Stimulated activated CD8-positive, alpha-beta memory T cell treated with anti-CD3 and anti-CD28 coated beads, Interleukin-15, amount 100 ng/mL, for 48 hours (primary cell): Measurements from ENCODE around the gene NPIPB4.
"Not testable (repeated sequence)": the region's sequence is repeated elsewhere in the genome, so short reads cannot be mapped to it uniquely, and the experiment has no call there.

Experiments used
- DNase-seq, 2 donors: peaks; one replicate each; pipeline ENCODE4 v3.0.0-alpha.2; 2020; ENCODE audit warnings: low read depth in 2 of 2

The NPIPB4 gene

GRCh38 chr16:21857656-21858055 lies at the start of gene NPIPB4:
TSS of gene NPIPB4 (minus strand) at chr16:21857756. CDS start at chr16:21857378, 378 bp downstream.
- DNase-seq = not testable (repeated sequence)

DNA sequence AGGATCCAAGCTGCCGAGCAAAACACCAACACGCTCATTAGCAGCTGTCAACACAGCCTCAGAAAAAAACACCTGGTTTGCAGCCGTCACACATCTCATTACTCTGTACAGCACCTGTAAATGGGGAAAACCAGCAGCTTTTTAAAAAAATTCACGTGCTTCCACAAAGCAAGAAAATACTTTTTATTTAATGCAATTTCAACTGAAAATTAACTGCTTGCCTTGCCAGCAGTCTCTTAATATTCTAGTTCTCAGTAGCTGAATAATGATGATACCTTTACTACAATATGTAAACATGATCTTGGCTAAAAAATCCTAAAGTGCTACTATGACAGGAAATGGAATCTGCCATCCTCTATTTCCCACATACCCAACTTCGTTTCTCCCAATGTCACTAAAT lies 41.4 kb upstream of the NPIPB4 start:
- not testable (repeated sequence) for DNase-seq

GRCh38 chr16:21881988-21882387 lies 24.4 kb upstream of the NPIPB4 start:
- DNase-seq = peak in 1 of 2 donors; percentile 0

DNA sequence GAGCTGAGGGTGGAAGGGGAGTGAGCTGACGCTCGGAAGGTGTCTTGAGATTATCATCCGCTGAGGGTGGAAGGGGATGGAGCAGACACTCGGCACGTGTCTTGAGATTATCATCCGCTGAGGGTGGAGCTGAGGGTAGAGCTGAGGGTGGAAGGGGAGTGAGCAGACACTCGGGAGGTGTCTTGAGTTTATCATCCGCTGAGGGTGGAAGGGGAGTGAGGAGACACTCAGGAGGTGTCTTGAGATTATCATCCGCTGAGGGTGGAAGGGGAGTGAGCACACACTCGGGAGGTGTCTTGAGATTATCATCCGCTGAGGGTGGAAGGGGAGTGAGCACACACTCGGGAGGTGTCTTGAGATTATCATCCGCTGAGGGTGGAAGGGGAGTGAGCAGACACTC lies 20.4 kb downstream of the NPIPB4 start:
- DNase-seq = not testable (repeated sequence)

- DNase-seq = not testable (repeated sequence)
Measured at GRCh38 chr16:21836334-21836733, 21.2 kb downstream of the NPIPB4 start.

DNA sequence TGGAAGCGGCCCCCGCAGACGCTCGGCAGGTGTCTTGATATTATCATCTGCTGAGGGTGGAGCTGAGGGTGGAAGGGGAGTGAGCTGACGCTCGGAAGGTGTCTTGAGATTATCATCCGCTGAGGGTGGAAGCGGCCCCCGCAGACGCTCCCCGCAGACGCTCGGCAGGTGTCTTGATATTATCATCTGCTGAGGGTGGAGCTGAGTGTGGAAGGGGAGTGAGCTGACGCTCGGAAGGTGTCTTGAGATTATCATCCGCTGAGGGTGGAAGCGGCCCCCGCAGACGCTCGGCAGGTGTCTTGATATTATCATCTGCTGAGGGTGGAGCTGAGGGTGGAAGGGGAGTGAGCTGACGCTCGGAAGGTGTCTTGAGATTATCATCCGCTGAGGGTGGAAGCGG lies 21.8 kb downstream of the NPIPB4 start:
- not testable (repeated sequence) for DNase-seq

DNA sequence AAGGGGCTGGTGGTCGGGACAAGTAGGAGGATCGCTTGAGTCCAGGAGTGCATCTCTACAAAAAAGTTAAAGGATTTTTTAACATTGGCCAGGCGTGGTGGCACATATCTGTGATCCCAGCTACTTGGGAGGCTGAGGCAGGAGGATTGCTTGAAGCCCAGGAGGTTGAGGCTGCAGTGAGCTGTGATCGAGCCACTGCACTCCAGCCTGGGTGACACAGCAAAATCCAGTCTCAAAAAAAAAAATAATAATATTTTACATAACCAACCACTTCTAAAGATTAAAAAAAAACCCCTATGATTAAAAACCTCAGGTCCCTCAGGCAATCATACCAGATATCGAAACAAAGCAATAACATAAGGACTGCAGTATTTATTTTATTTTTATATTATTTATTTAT lies 23.3 kb downstream of the NPIPB4 start:
- not testable (repeated sequence) for DNase-seq

GRCh38 chr16:21829929-21830328 lies 27.6 kb downstream of the NPIPB4 start:
- not testable (repeated sequence) for DNase-seq

- DNase-seq = not testable (repeated sequence)
Measured at GRCh38 chr16:21826067-21826706, 31.4 kb downstream of the NPIPB4 start.

DNA sequence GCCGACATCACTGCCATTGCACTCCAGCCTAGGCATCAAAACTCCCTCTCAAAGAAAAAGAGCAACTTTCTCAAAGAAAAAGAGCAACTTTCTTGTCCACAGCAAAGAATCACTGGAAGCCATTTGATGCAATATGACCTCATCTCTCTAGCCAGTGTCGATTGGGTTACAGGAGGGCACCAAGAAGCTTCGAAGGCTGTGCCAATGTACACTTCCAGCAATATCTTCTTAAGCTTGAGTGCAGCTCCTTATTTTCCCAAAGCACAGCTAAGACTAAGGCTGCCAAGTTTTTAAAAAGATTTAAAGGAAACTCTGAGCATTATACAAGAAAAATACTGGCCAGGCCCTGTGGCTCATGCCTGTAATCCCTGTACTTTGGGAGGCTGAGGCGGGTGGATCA lies 32.0 kb downstream of the NPIPB4 start:
- not testable (repeated sequence) for DNase-seq

DNA sequence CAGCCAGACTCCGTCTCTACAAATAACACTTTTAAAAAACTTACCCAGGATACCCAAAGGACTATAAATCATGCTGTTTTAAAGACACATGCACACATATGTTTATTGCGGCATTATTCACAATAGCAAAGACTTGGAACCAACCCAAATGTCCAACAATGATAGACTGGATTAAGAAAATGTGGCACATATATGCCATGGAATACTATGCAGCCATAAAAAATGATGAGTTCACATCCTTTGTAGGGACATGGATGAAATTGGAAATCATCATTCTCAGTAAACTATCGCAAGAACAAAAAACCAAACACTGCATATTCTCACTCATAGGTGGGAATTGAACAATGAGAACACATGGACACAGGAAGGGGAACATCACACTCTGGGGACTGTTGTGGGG lies 34.3 kb downstream of the NPIPB4 start:
- DNase-seq = not testable (repeated sequence)

GRCh38 chr16:21820908-21821465 lies 36.6 kb downstream of the NPIPB4 start:
- not testable (repeated sequence) for DNase-seq

DNA sequence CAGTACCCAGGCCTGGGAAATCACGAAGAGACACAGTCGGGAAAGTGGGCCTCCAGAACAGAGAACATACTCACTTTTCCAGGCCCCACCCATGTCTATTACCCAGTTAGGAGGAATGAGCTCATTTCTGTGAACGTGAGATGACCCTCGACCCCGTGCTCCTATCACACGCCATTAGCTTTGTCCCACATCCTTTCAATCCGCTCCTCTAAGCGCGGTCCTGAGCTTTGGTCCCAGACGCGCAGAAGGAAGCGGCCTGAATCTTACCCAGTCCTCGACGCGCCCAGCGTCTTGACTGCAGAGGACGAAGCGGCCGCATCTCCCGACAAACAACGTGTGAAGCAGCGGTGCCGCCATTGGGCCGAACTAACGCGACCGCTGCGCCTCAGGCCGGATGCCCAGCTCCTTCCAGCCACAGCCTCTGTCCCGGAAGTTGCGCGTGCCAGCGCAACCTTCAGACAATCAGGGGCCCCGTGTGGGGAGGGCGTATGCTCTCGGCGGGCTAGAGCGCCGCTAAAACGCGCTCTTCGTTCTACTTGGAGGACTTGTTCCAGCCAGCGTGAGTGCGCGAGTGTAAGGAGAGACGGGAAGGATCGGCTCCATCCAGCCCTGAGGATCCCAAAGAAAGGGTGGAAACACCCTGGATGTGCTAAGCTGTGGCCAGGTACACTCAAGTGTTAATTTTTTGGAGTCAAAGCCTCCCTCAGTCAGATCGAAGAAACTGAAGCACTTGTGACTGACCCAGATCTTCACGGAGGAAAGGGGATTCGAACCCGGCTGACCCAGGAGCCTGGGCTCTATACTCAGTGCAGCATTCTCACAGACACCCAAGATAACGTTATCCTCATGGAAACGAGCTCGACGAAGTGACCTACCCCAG lies 37.3 kb downstream of the NPIPB4 start:
- DNase-seq = peak; percentile 61 to 74

- DNase-seq = not testable (repeated sequence)
Measured at GRCh38 chr16:21819617-21820016, 37.9 kb downstream of the NPIPB4 start.

- DNase-seq = not testable (repeated sequence)
Measured at GRCh38 chr16:21817012-21817411, 40.5 kb downstream of the NPIPB4 start.

DNA sequence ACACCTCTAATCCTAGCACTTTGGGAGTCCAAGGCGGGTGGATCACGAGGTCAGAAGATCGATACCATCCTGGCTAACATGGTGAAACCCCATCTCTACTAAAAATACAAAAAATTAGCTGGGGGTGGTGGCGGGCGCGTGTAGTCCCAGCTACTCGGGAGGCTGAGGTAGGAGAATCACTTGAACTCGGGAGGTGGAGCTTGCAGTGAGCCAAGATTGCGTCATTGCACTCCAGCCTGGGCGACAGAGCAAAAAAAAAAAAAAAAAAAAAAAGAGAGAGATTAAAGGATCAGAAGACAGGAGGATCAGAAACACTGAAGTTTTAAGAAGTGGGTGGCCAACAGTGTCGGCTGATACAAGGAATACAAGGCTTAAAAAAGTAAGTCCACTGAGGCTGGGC lies 41.9 kb downstream of the NPIPB4 start:
- DNase-seq = not testable (repeated sequence)

DNA sequence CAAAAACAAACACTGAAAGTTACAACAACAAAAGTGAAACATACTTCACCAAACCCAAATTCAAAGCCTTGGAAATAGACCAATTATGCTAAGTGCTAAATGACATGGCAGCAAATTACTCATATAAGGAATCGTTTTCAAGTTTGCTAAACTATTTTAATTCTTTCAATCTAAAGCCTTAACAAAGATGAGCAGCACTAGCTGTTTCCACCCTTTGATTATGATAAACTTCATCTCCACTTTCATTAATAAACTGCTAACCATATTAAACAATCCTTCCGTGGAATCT lies 55.2 kb downstream of the NPIPB4 start:
- not testable (repeated sequence) for DNase-seq

DNA sequence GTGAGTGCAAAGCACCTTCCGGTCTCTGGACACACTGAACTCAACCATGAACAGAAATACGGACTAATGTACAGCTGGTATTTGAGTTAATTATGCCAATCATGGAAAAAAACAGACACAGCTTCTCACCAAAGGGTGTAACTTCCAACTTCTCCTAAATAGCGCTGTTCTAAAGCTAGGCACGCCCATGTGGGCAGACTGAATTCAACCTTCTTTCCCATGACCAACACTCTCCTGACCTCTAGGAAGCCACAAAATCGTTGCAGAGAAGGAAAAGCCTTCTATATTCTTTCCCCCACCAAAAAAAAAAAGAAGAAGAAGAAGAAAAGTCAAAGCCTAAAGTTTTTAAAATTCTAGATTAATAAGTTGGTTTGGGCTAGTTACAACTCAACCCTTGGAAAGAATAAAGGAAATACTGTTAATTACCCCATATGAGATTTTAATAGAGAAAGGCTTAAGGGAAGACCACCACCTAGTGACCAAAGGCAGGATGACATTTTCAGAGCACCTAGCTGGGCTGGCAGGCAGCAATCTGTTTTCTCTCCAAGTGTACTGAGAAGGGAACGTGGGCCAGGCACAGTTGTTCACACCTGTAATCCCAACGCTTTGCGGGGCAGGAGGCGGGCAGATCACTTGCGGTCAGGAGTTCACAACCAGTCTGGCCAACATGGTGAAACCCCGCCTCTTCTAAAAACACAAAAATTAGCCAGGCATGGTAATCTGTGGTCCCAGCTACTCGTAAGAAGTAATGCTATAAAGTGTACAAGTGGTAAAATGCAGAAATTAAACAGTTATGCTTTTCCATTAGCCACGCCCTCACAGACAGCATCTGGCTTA lies 55.8 kb downstream of the NPIPB4 start:
- not testable (repeated sequence) for DNase-seq

- DNase-seq = not testable (repeated sequence)
Measured at GRCh38 chr16:21798601-21799000, 59.0 kb downstream of the NPIPB4 start.

DNA sequence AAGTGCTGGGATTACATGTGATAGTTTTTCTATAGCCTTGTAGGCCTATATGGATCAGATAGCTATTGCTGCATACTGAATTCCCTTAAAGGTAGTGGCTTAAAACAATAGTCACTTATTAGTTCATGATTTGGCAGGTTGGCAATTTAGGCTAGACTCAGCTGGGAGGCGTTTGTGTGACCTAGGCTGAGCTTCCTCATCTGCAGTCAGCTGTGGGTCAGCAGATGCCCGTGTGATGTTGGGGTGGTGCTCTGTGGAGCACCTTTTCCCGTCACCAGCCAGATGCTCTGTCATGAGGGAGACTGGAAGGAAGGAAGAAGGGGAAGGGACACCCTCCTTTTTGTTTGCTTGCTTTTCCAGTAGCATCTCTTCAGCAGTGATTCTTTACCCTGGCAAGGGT lies 64.2 kb downstream of the NPIPB4 start:
- not testable (repeated sequence) for DNase-seq

DNA sequence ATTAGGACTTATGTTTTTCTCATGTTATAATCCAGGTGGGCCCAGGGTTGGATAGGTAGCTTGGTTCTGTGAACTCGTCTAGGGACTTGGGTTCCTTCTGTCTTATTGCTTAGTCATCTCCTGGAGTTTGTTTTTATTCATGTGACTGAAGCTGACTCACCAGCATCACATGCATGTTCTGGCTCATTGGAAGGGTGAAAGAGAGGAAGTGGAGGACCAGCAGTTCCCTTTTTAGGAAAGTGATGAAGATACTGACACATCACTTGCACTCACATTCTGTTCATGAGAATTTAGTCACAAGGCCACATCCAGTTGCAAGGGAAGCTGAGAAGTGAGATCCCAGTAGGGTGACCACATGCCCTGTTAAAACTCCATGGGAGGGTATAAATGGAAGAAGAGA lies 67.0 kb downstream of the NPIPB4 start:
- DNase-seq = not testable (repeated sequence)
